SIG-M5 treated with dmso at 0.1 percent for 504 hours (cell line): ENCODE results near the gene TEX264.
"Not testable (repeated sequence)": the region's sequence is repeated elsewhere in the genome, so short reads cannot be mapped to it uniquely, and the experiment has no call there.

Experiments used
- DNase-seq: peaks from one replicate; lab custom pipeline; 2025; ENCODE audit not compliant: unreplicated experiment; lab: John Stamatoyannopoulos, UW

TEX264 gene

GRCh38 chr3:51670823-51671733, at the start of gene TEX264:
TSS of gene TEX264 (plus strand) at chr3:51671252. CDS start at chr3:51674305, 3,053 bp downstream.
- peak; percentile 79 for DNase-seq

- no peak for DNase-seq
These were observed 48.6 kb upstream of the TEX264 start for GRCh38 chr3:51622413-51622812.

- no peak for DNase-seq
These were observed 48.2 kb upstream of the TEX264 start for GRCh38 chr3:51622868-51623267.

GRCh38 chr3:51630513-51630912, 40.5 kb upstream of the TEX264 start:
- DNase-seq = no peak

GRCh38 chr3:51637144-51637940, 33.7 kb upstream of the TEX264 start:
- DNase-seq = no peak

- DNase-seq = peak; percentile 83
These were observed 33.0 kb upstream of the TEX264 start for GRCh38 chr3:51637941-51638471.

- DNase-seq = peak; percentile 66
These were observed 28.6 kb upstream of the TEX264 start for GRCh38 chr3:51642462-51642861.

GRCh38 chr3:51646091-51646490, 25.0 kb upstream of the TEX264 start:
- no peak for DNase-seq

- not testable (repeated sequence) for DNase-seq
These were observed 18.9 kb upstream of the TEX264 start for GRCh38 chr3:51652103-51652502.

- not testable (repeated sequence) for DNase-seq
These were observed 17.6 kb upstream of the TEX264 start for GRCh38 chr3:51653409-51653808.

- peak; percentile 33 for DNase-seq
These were observed 13.8 kb upstream of the TEX264 start for GRCh38 chr3:51657234-51657633.

GRCh38 chr3:51659942-51660341, 11.1 kb upstream of the TEX264 start:
- DNase-seq = no peak

GRCh38 chr3:51662456-51662855, 8.6 kb upstream of the TEX264 start:
- DNase-seq = no peak

GRCh38 chr3:51668756-51669155, 2.3 kb upstream of the TEX264 start:
- DNase-seq = no peak

GRCh38 chr3:51669241-51670052, 1.6 kb upstream of the TEX264 start:
- peak; percentile 78 for DNase-seq

- DNase-seq = no peak
These were observed 814 bp upstream of the TEX264 start for GRCh38 chr3:51670053-51670822.

- peak; percentile 80 for DNase-seq
These were observed 853 bp downstream of the TEX264 start for GRCh38 chr3:51671734-51672475.

- no peak for DNase-seq
These were observed 2.2 kb downstream of the TEX264 start for GRCh38 chr3:51673181-51673801.
